Measurements from ENCODE around the gene TNIK.

The TNIK gene

GRCh38 chr3:171459942-171460724 lies at the start of gene TNIK:
TSS of gene TNIK (minus strand) at chr3:171460405. CDS start at chr3:171460063, 342 bp downstream.
- peak; percentile 80 for DNase-seq

- DNase-seq, result no peak
Measured at GRCh38 chr3:171508676-171509075, 48.5 kb upstream of the TNIK start.

- DNase-seq, result no peak
Measured at GRCh38 chr3:171508206-171508605, 48.0 kb upstream of the TNIK start.

GRCh38 chr3:171506743-171507319 lies 46.6 kb upstream of the TNIK start:
- DNase-seq, result no peak

GRCh38 chr3:171505822-171506333 lies 45.7 kb upstream of the TNIK start:
- DNase-seq, result no peak

- DNase-seq, result no peak
Measured at GRCh38 chr3:171504376-171504775, 44.2 kb upstream of the TNIK start.

GRCh38 chr3:171503817-171504216 lies 43.6 kb upstream of the TNIK start:
- no peak for DNase-seq

GRCh38 chr3:171498921-171499320 lies 38.7 kb upstream of the TNIK start:
- DNase-seq, result no peak

GRCh38 chr3:171497468-171497867 lies 37.3 kb upstream of the TNIK start:
- DNase-seq, result no peak

- no peak for DNase-seq
Measured at GRCh38 chr3:171495413-171495812, 35.2 kb upstream of the TNIK start.

GRCh38 chr3:171494457-171495109 lies 34.4 kb upstream of the TNIK start:
- no peak for DNase-seq

- no peak for DNase-seq
Measured at GRCh38 chr3:171491361-171491760, 31.2 kb upstream of the TNIK start.

- DNase-seq, result no peak
Measured at GRCh38 chr3:171490901-171491300, 30.7 kb upstream of the TNIK start.

- no peak for DNase-seq
Measured at GRCh38 chr3:171489348-171489747, 29.1 kb upstream of the TNIK start.

- no peak for DNase-seq
Measured at GRCh38 chr3:171488479-171488878, 28.3 kb upstream of the TNIK start.

GRCh38 chr3:171487382-171487781 lies 27.2 kb upstream of the TNIK start:
- no peak for DNase-seq

GRCh38 chr3:171485338-171485737 lies 25.1 kb upstream of the TNIK start:
- no peak for DNase-seq

GRCh38 chr3:171481011-171481410 lies 20.8 kb upstream of the TNIK start:
- DNase-seq, result no peak

- DNase-seq, result no peak
Measured at GRCh38 chr3:171480526-171480925, 20.3 kb upstream of the TNIK start.

- no peak for DNase-seq
Measured at GRCh38 chr3:171476532-171477102, 16.4 kb upstream of the TNIK start.

GRCh38 chr3:171472552-171472951 lies 12.3 kb upstream of the TNIK start:
- DNase-seq, result no peak

GRCh38 chr3:171470714-171471227 lies 10.6 kb upstream of the TNIK start:
- no peak for DNase-seq

- DNase-seq, result no peak
Measured at GRCh38 chr3:171469376-171469775, 9.2 kb upstream of the TNIK start.

All from NCI-H510A treated with DMSO at 0.1 percent for 48 hours (cell line).